ENCODE measurements around the gene SLC6A7.

The SLC6A7 gene

GRCh38 chr5:150175076-150175475 is 14.8 kb upstream of the SLC6A7 start:
- no peak for DNase-seq

DNA sequence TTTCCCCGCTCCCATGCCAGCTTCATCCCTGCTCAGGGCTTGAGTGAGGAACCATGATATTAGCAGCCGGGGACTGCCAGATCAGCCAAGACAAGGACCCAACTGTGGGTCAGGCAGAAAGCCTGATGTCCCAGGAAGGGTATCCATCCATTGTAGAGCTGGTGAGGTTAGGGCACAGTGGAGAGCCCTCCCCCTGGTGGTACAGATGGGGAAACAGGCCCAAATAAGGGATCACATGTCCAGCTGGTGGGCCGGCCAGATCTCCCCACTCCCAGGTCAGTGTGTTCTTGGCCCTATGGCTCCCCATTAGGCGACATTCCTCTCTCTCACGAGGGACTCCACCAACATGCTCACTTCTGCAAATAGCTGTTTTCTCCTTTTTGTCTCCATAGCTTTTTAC is 14.3 kb upstream of the SLC6A7 start:
- no peak for DNase-seq

GRCh38 chr5:150176745-150177477 is 13.0 kb upstream of the SLC6A7 start:
- DNase-seq, result no peak

DNA sequence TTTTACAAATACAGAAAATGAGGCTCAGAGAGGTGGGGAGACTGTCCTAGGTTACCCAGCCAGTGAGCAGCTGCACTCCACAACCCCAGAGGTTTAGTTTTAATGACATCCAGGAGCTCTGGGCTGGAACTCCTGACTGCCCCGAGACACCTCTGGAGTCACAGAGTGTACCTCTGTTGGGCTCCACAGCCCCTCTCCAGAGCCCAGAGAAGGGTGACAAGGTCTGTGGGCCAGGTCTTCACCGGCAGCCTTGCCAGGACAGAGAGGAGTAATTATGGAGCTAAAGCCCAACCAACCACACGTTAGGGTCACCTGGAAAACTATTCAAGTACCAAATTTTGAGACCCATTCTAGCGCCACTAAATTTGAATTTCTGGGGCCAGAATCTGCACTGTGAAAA is 12.1 kb upstream of the SLC6A7 start:
- no peak for DNase-seq

DNA sequence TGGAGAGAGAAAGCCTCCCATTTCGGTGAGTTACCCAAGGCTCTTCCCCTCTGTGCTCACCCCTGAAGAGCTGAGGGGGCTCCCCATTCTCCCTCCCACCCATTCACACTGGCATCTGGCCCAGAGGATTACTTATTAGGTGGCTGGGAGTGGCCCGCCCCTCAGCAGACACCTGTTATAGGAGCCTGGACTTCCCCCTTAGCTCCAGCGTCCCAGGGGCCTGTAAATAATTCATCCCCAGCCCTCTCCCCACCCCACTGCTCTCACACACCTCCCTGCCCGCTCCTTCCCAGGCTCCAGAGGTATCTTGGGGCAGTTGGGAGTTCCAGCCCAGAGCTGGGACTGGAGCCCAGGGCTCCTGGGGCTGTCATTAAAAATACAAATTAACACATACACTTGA is 11.6 kb upstream of the SLC6A7 start:
- DNase-seq, result no peak

- DNase-seq, result no peak
Measured at GRCh38 chr5:150179019-150179620, 10.7 kb upstream of the SLC6A7 start.

- DNase-seq, result no peak
Measured at GRCh38 chr5:150180241-150181026, 9.4 kb upstream of the SLC6A7 start.

DNA sequence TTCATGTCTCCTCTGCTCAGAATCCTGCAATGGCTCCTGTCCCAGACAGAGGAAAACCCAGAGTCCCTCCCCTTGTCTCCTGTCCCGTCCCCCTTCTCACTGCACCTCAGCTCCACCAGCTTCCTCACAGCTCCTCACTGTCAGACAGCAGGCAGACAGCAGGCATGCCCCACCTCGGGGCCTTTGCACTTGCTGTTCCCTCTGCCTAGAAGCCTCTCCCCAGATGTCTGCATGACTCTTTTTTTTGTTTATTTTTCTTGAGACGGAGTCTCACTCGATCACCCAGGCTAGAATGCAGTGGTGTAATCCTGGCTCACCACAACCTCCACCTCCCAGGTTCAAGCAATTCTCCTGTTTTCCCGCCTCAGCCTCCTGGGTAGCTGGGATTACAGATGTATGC is 8.8 kb upstream of the SLC6A7 start:
- DNase-seq, result no peak

DNA sequence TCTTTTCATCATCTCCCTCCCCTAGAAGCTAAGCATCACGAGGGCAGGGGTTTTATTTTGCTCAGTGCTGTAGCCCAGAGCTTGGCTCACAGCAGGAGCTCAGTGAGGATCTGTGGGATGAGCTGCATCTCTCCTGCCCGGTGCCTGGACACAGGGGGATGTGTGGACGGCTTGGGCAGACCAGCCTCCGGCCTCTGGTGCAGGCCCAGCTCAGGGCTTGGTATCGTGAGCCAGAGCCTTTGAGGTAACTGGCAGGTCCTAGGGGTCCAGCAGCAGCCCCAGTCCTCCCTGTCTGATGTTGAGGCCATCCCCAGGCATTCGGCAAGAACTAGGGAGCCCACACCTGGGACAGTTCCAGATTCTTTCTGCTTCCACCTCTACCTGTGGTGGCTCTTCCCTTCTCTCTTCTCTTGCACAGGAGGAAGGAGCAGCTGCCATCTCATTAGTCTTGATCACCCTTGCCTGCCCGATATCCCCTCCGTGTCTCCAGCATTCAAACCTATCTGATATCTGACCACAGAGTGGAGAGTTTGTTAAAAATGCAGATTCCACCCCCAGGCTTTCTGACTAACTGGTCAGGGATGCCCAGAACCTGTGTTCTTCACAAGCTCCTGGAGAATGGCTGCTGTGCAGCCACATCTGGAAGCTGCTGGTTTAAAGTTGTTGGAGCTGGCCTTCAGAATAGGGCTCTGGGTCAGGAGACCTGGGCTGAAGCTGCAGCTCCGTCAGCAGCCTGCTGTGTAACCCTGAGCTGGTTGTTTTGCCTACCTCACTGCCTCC is 7.9 kb upstream of the SLC6A7 start:
- DNase-seq, result no peak

DNA sequence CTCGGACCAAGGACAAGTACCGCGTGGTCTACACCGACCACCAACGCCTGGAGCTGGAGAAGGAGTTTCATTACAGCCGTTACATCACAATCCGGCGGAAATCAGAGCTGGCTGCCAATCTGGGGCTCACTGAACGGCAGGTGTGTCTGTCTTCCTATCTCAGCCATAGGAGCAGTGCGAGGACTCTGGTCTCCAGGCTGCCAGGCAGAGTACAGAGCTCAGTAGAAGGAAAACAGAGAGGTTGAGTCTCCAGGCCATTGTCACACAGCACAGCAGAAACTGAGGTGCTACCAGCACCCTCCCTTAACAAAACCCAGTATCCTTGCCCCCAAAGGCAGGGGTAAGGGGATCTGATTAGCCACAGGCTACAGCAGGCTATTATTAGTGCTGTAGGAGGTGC is 7.1 kb upstream of the SLC6A7 start:
- DNase-seq, result no peak

- no peak for DNase-seq
Measured at GRCh38 chr5:150183436-150183835, 6.4 kb upstream of the SLC6A7 start.

DNA sequence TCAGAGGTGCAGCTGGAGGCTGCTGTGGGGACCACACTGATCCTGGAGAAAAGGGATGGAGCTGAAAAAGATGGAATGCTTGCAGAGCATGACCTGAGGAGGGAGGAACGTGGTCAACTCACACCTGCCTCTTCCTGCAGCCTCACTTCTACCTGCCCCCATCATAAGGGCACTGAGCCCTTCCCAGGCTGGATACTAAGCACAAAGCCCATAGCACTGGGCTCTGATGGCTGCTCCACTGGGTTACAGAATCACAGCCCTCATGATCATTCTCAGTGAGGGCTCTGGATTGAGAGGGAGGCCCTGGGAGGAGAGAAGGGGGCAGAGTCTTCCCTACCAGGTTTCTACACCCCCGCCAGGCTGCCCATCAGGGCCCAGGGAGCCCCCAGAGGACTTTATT is 5.9 kb upstream of the SLC6A7 start:
- DNase-seq, result no peak

- no peak for DNase-seq
Measured at GRCh38 chr5:150184990-150185912, 4.6 kb upstream of the SLC6A7 start.

DNA sequence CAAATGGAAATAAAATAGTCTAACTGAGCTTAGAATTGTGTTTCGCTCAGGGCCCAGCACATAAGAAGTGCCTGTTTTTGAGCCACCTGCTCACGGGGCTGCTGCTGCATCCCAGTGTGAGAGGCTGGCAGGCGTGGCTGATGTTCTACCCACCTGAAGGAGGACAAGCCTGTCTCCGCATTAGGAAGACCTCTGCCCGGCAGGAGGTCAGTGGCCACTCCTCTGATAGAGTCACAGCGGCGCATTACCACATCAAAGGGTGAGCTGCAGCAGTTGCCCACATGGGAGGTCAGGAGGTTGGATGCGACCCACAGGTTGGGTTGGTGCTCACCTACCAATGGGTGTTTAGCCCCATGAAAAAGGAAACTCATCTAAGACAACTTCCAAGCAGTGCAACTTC is 3.7 kb upstream of the SLC6A7 start:
- no peak for DNase-seq

DNA sequence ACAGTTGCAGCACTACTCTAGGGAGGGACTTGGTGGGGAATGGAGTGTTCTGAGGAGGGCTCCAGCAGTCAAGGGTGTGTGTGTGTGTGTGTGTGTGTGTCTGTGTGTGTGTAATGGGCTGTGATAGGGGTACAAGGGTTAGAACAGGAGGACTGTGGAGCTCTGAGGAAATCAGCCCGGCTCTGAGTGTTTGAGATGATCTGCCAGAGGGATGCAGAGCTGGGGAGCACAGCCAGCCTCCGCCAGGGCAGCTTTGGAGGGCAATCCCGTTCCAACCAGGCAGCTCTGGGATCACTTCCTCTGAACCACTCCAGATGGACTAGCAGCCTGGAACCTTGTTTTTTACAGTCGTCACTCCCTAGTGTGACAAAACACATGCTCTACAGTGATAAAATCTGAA is 3.0 kb upstream of the SLC6A7 start:
- no peak for DNase-seq

GRCh38 chr5:150188146-150188842 is 1.6 kb upstream of the SLC6A7 start:
- no peak for DNase-seq

DNA sequence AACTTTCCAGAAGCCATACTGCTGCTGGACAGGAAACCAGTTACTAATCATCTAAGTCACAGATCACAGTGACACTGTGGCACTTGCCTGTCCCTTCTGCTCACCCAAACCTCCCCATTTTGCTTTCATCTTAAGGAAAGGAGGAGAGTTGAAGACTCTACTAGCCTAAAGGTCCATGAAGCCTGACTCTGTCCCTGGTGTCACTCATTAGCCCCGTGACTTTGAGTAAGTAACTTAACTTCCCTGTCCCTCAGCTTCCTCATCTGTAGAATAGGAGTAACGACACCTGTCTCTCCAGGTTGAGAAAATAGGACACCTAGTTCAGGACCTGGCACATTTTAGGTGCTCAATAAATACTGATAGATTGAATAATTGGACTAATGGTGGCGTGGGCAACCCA is 536 bp upstream of the SLC6A7 start:
- no peak for DNase-seq

DNA sequence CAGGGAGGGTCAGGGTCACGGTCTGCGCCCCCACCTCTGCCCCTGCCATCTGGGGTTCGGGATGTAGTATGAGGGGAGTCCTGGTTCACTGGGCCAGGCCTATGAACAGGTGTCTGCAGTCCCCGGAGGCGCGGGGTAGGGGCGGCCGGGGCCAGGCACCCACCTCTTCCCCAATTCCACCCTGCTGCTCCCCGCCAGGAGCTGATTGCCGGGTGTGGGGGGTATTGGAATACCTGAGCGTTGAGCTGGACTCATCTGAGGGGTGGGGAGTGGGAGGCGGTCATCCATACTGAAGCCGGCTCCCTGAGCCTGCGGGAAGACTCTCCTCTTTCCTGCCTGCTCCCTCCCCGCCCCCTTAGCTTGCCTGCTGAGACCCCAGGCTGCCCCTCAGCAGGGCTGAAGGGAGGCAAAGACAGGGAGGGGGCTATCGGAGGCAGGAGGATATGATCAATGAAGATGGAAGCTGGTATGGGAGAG is 679 bp downstream of the SLC6A7 start:
- no peak for DNase-seq

DNA sequence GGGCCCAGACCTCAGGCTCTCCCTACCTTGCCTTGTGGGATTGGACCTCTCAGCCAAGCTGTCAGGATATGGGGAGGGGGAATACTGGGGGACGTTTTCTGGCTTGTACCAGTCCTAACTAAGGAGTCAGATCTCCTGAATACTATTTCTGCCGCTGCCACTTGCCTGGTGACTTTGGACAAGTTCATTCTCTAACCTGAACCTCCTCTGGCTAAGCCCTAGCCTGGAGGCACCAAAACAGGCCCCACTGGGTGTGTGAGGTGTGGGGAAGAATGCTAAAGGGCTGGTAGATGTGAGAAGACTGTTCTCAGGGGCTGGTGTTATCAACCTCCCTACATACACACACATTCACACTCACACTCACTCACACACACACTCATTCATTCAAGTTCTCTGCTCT is 1.1 kb downstream of the SLC6A7 start:
- DNase-seq, result no peak

DNA sequence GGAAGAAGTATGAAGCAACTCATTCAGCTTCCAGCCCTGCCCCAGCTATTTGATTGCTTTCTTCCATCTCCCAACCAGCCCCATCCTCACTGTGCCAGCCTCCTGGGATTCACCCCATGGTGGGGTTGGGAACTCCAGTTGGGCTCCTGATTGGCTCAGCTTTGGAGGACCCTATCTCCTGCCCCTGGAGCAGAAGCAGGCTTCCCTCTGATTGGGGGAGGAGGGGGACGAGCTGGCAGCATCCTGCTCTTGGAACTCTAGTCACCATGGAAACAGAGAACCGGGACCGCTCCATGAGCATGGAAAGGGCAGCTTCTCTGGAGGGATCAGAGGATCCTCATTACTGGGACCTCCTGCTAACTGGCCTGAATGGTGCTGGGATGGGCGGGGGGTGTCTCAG is 2.6 kb downstream of the SLC6A7 start:
- DNase-seq, result no peak

- DNase-seq, result no peak
Measured at GRCh38 chr5:150195736-150196485, 6.0 kb downstream of the SLC6A7 start.
